CD4-positive, alpha-beta T cell treated with Interleukin-15 for 1 hour (primary cell): Measurements from ENCODE around the gene UBE2QL1.

Experiments used
- DNase-seq: peaks from one replicate; pipeline ENCODE4 v3.0.0-alpha.2; 2020

The UBE2QL1 gene

GRCh38 chr5:6480133-6481051, 31.7 kb downstream of the UBE2QL1 start:
- no peak for DNase-seq

GRCh38 chr5:6482735-6483134, 34.1 kb downstream of the UBE2QL1 start:
- DNase-seq, result no peak

- no peak for DNase-seq
Observed at GRCh38 chr5:6483880-6484382, 35.3 kb downstream of the UBE2QL1 start.

GRCh38 chr5:6484446-6484845, 35.8 kb downstream of the UBE2QL1 start:
- DNase-seq, result no peak

- DNase-seq, result no peak
Observed at GRCh38 chr5:6484899-6485298, 36.2 kb downstream of the UBE2QL1 start.

GRCh38 chr5:6485441-6485840, 36.8 kb downstream of the UBE2QL1 start:
- DNase-seq, result no peak

GRCh38 chr5:6486074-6486473, 37.4 kb downstream of the UBE2QL1 start:
- no peak for DNase-seq

GRCh38 chr5:6487081-6487480, 38.4 kb downstream of the UBE2QL1 start:
- DNase-seq, result no peak

- no peak for DNase-seq
Observed at GRCh38 chr5:6488021-6488420, 39.4 kb downstream of the UBE2QL1 start.

- no peak for DNase-seq
Observed at GRCh38 chr5:6489643-6490185, 41.1 kb downstream of the UBE2QL1 start.

- no peak for DNase-seq
Observed at GRCh38 chr5:6490246-6490645, 41.6 kb downstream of the UBE2QL1 start.

GRCh38 chr5:6490693-6491092, 42.0 kb downstream of the UBE2QL1 start:
- no peak for DNase-seq

GRCh38 chr5:6491196-6491918, 42.7 kb downstream of the UBE2QL1 start:
- DNase-seq, result no peak

GRCh38 chr5:6491919-6492290, 43.2 kb downstream of the UBE2QL1 start:
- DNase-seq, result no peak

- DNase-seq, result no peak
Observed at GRCh38 chr5:6492934-6493333, 44.3 kb downstream of the UBE2QL1 start.

GRCh38 chr5:6493681-6494454, 45.2 kb downstream of the UBE2QL1 start:
- DNase-seq, result no peak

GRCh38 chr5:6494939-6495338, 46.3 kb downstream of the UBE2QL1 start:
- DNase-seq, result no peak

GRCh38 chr5:6495433-6496206, 47.0 kb downstream of the UBE2QL1 start:
- no peak for DNase-seq

- DNase-seq, result no peak
Observed at GRCh38 chr5:6496207-6496584, 47.5 kb downstream of the UBE2QL1 start.

- DNase-seq, result no peak
Observed at GRCh38 chr5:6496636-6497035, 48.0 kb downstream of the UBE2QL1 start.

- DNase-seq, result no peak
Observed at GRCh38 chr5:6497262-6497661, 48.6 kb downstream of the UBE2QL1 start.

GRCh38 chr5:6498968-6499367, 50.3 kb downstream of the UBE2QL1 start:
- no peak for DNase-seq
